ENCODE results near the gene CA14. TPM values are rescaled to one million over a fixed set of nuclear protein-coding genes. Genes with fewer than 3 reads are reported as not detected.
"Not testable (repeated sequence)": the region's sequence is repeated elsewhere in the genome, so short reads cannot be mapped to it uniquely, and the experiment has no call there.

Gene CA14
- total RNA-seq, 4 donors from 2014 or later: 0.22 to 2.3 TPM; not detected in 2

- peak; percentile 89 to 90 for DNase-seq (ENCODE audit: low spot score in 2 of 2)
- 16 to 23% methylated on average over 30 to 38 of the region's 38 CpGs for WGBS, 2 donors
- Histone ChIP-seq H3K9me3 (no peaks in the 10 kb centered on the region), H3K27ac (peak overlapping the region; percentile 47 to 94 (median 82)), H3K4me3 (peak overlapping the region; percentile 30 to 57 (median 52)), H3K36me3 (no peaks in the 10 kb centered on the region), H3K27me3 (no peaks in the 10 kb centered on the region), H3K4me1 (peaks cover 0 to 12% (median 2%) of the 10 kb centered on the region in 4 donors)
- TF ChIP-seq CTCF (IDR thresholded peaks at IDR 0.05) (peak in 3 of 5 experiments; percentile 33 to 41 (median 35)), EP300 (IDR thresholded peaks at IDR 0.05) (peak in 1 of 2 donors; percentile 65), POLR2A (IDR thresholded peaks at IDR 0.05) (peak; percentile 4 to 43)
Observed at GRCh38 chr1:150213170-150214098, 44.1 kb upstream of the CA14 start.

GRCh38 chr1:150214099-150214756 is 43.3 kb upstream of the CA14 start:
- Histone ChIP-seq H3K4me3 (peak overlapping the region; percentile 30 to 57 (median 52)), H3K27ac (peak overlapping the region; percentile 47 to 94 (median 82)), H3K4me1 (peaks cover 0 to 12% (median 2%) of the 10 kb centered on the region in 4 donors)
- H3K27me3 ChIP-seq; H3K9me3 ChIP-seq; DNase-seq (ENCODE audit: low spot score in 2 of 2); H3K36me3 ChIP-seq: not testable (repeated sequence)
- WGBS, 2 donors: 69 to 75% methylated on average over 18 of the region's 18 CpGs

- not testable (repeated sequence) for H3K9me3 ChIP-seq; DNase-seq (ENCODE audit: low spot score in 2 of 2); H3K27ac ChIP-seq; H3K4me3 ChIP-seq; H3K27me3 ChIP-seq
- H3K36me3 ChIP-seq: peaks cover 0 to 11% (median 3%) of the 10 kb centered on the region in 3 donors
- H3K4me1 ChIP-seq: peaks cover 0 to 12% (median 2%) of the 10 kb centered on the region in 4 donors
- 92 to 94% methylated on average over 6 of the region's 6 CpGs for WGBS, 2 donors
Observed at GRCh38 chr1:150215855-150216254, 41.7 kb upstream of the CA14 start.

GRCh38 chr1:150221552-150221951 is 36.0 kb upstream of the CA14 start:
- TF ChIP-seq EP300 (IDR thresholded peaks at IDR 0.05) (no peak), CTCF (IDR thresholded peaks at IDR 0.05) (peak in 4 of 5 experiments; percentile 15 to 37 (median 22))
- DNase-seq (ENCODE audit: low spot score in 2 of 2): no peak
- 86 to 92% methylated on average over 2 of the region's 2 CpGs for WGBS, 2 donors
- Histone ChIP-seq H3K4me1 (no peaks in the 10 kb centered on the region), H3K4me3 (no peak overlapping the region), H3K9me3 (no peaks in the 10 kb centered on the region), H3K27ac (no peak overlapping the region), H3K36me3 (peaks cover 0 to 59% (median 17%) of the 10 kb centered on the region in 3 donors), H3K27me3 (no peaks in the 10 kb centered on the region)

GRCh38 chr1:150224983-150225382 is 32.6 kb upstream of the CA14 start:
- TF ChIP-seq CTCF (IDR thresholded peaks at IDR 0.05): no peak
- TF ChIP-seq POLR2A (IDR thresholded peaks at IDR 0.05): no peak
- TF ChIP-seq EP300 (IDR thresholded peaks at IDR 0.05): no peak
- no peak for DNase-seq (ENCODE audit: low spot score in 2 of 2)
- no peaks in the 10 kb centered on the region for H3K9me3 ChIP-seq
- 90 to 91% methylated on average over 1 of the region's 1 CpG for WGBS, 2 donors
- H3K27me3 ChIP-seq: no peaks in the 10 kb centered on the region
- H3K4me1 ChIP-seq: no peaks in the 10 kb centered on the region
- no peak overlapping the region for H3K4me3 ChIP-seq
- no peak overlapping the region for H3K27ac ChIP-seq
- peaks cover 0 to 83% (median 23%) of the 10 kb centered on the region in 3 donors for H3K36me3 ChIP-seq

- no peak for TF ChIP-seq EP300 (IDR thresholded peaks at IDR 0.05)
- TF ChIP-seq POLR2A (IDR thresholded peaks at IDR 0.05): no peak
- TF ChIP-seq CTCF (IDR thresholded peaks at IDR 0.05): no peak
- no peak for DNase-seq (ENCODE audit: low spot score in 2 of 2)
- Histone ChIP-seq H3K27me3 (no peaks in the 10 kb centered on the region), H3K4me1 (no peaks in the 10 kb centered on the region), H3K4me3 (no peak overlapping the region), H3K9me3 (no peaks in the 10 kb centered on the region), H3K36me3 (peaks cover 0 to 86% (median 21%) of the 10 kb centered on the region in 3 donors), H3K27ac (no peak overlapping the region)
- WGBS, 2 donors: 89 to 100% methylated on average over 1 of the region's 1 CpG
Observed at GRCh38 chr1:150225546-150225945, 32.0 kb upstream of the CA14 start.
